ENCODE data around the gene OXER1. TPM values are rescaled to one million over a fixed set of nuclear protein-coding genes. Genes with fewer than 3 reads are reported as not detected.

Gene OXER1
- total RNA-seq, 3 donors from 2014 or later, result 1.6 to 8.9 (median 2.4) TPM

GRCh38 chr2:42802150-42802549 lies 38.2 kb upstream of the OXER1 start:
- ATAC-seq (no peak), DNase-seq (no peak)
- H3K4me1 ChIP-seq (ENCODE audit: low read depth), result peaks cover 2% of the 10 kb centered on the region
- intact Hi-C loops (cut with DNase I, micrococcal nuclease), result no loop called here
- TF ChIP-seq CTCF (IDR thresholded peaks at IDR 0.05), result no peak
- no peaks in the 10 kb centered on the region for H3K9me3 ChIP-seq
- H3K4me3 ChIP-seq, result no peak overlapping the region
- no peaks in the 10 kb centered on the region for H3K36me3 ChIP-seq (ENCODE audit: low read depth)

GRCh38 chr2:42801381-42801780 lies 37.4 kb upstream of the OXER1 start:
- DNase-seq (no peak), ATAC-seq (no peak)
- intact Hi-C loops (cut with DNase I, micrococcal nuclease), result no loop called here
- no peaks in the 10 kb centered on the region for H3K36me3 ChIP-seq (ENCODE audit: low read depth)
- H3K4me1 ChIP-seq (ENCODE audit: low read depth), result peaks cover 2% of the 10 kb centered on the region
- H3K9me3 ChIP-seq, result no peaks in the 10 kb centered on the region
- H3K4me3 ChIP-seq, result no peak overlapping the region
- no peak for TF ChIP-seq CTCF (IDR thresholded peaks at IDR 0.05)

- Histone ChIP-seq H3K36me3 (ENCODE audit: low read depth) (no peaks in the 10 kb centered on the region), H3K4me1 (ENCODE audit: low read depth) (peaks cover 2% of the 10 kb centered on the region), H3K9me3 (no peaks in the 10 kb centered on the region), H3K4me3 (no peak overlapping the region)
- no peak for TF ChIP-seq CTCF (IDR thresholded peaks at IDR 0.05)
- ATAC-seq, result no peak
- intact Hi-C loops (cut with DNase I, micrococcal nuclease), result no loop called here
- DNase-seq, result no peak
Measured at GRCh38 chr2:42800981-42801380, 37.0 kb upstream of the OXER1 start.

GRCh38 chr2:42800461-42800962 lies 36.6 kb upstream of the OXER1 start:
- Histone ChIP-seq H3K4me3 (no peak overlapping the region), H3K36me3 (ENCODE audit: low read depth) (no peaks in the 10 kb centered on the region), H3K4me1 (ENCODE audit: low read depth) (peaks cover 2% of the 10 kb centered on the region), H3K9me3 (no peaks in the 10 kb centered on the region)
- intact Hi-C loops (cut with DNase I, micrococcal nuclease), result no loop called here
- DNase-seq (no peak), ATAC-seq (no peak)
- no peak for TF ChIP-seq CTCF (IDR thresholded peaks at IDR 0.05)

GRCh38 chr2:42799881-42800280 lies 35.9 kb upstream of the OXER1 start:
- no peaks in the 10 kb centered on the region for H3K36me3 ChIP-seq (ENCODE audit: low read depth)
- no peak for DNase-seq
- TF ChIP-seq CTCF (IDR thresholded peaks at IDR 0.05), result no peak
- intact Hi-C loops (cut with DNase I, micrococcal nuclease), result no loop called here
- H3K9me3 ChIP-seq, result no peaks in the 10 kb centered on the region
- no peak for ATAC-seq
- peaks cover 2% of the 10 kb centered on the region for H3K4me1 ChIP-seq (ENCODE audit: low read depth)
- H3K4me3 ChIP-seq, result no peak overlapping the region

- H3K36me3 ChIP-seq (ENCODE audit: low read depth), result no peaks in the 10 kb centered on the region
- ATAC-seq (no peak), DNase-seq (no peak)
- H3K4me3 ChIP-seq, result no peak overlapping the region
- H3K9me3 ChIP-seq, result no peaks in the 10 kb centered on the region
- intact Hi-C loops (cut with DNase I, micrococcal nuclease), result no loop called here
- TF ChIP-seq CTCF (IDR thresholded peaks at IDR 0.05), result no peak
- H3K4me1 ChIP-seq (ENCODE audit: low read depth), result peaks cover 2% of the 10 kb centered on the region
Measured at GRCh38 chr2:42797281-42797680, 33.3 kb upstream of the OXER1 start.

Measured in mucosa of descending colon (tissue), 3 donors.